K562 (cell line): Measurements from ENCODE around the gene SART3. TPM values are rescaled to one million over a fixed set of nuclear protein-coding genes. Genes with fewer than 3 reads are reported as not detected.

Source experiments
- ATAC-seq: fragments of 200-7000 bp; cut with Tn5 transposase; 3 replicates; pipeline ENCODE4 v1.9.1; 2020; ENCODE audit warnings: moderate library complexity
- BruUV-seq: library from RNA; stranded (reverse); fragments of 400-500 nt; replicated peaks from 2 replicates; lab custom pipeline; 2021; lab: Mats Ljungman, UMichigan
- CTCF ChIA-PET: fragments of 300-600 bp; formaldehyde crosslinking; extraction: SDS; loops from one replicate; lab custom pipeline; 2021; ENCODE audit warnings: low intra/inter-chr PET ratio; lab: Yijun Ruan, JAX
- POLR2A ChIA-PET: fragments of 300-600, 350-650 bp; sonication (Branson Sonifier 250); formaldehyde crosslinking; extraction: SDS; loops from one replicate; lab custom pipeline; 2021; ENCODE audit warnings: antibody characterized with exemption, inconsistent platforms; lab: Yijun Ruan, JAX
- DNase-seq, 4 experiments: peaks; one replicate each; pipeline versions ENCODE4 v3.0.0 to v3.0.0-alpha.2; 2011 to 2018; ENCODE audit warnings: low spot score in 3 of 4, mixed read lengths in 3 of 4; ENCODE audit errors: extremely low read depth in 1 of 4
- FAIRE-seq: peaks from 2 replicates; lab custom pipeline; 2011; peaks lifted over from hg19 to GRCh38; lab: Jason Lieb, UNC
- H2AFZ ChIP-seq: 2 replicates; pipeline ENCODE4 v1.6.0; 2011; ENCODE audit warnings: low read depth, low read length, control low read depth, inconsistent platforms
- H3K27ac ChIP-seq: fragments of 200-600 bp; 3 replicates; pipeline ENCODE4 v1.8.0; 2011; ENCODE audit warnings: low read depth, mild to moderate bottlenecking, control low read depth, inconsistent platforms, low read length, moderate library complexity, mixed read lengths; ENCODE audit errors: extremely low read depth
- H3K27me3 ChIP-seq, 2 experiments: fragments of 300-600 bp in 1 of 2; 2 replicates in 1 of 2; 3 replicates in 1 of 2; pipeline versions ENCODE4 v1.6.0 to v1.8.0; 2011; ENCODE audit warnings: inconsistent platforms in 2 of 2, low read length in 2 of 2, mild to moderate bottlenecking in 1 of 2, mixed read lengths in 1 of 2, moderate library complexity in 1 of 2; ENCODE audit not compliant: control insufficient read depth in 2 of 2, insufficient read depth in 2 of 2
- H3K36me3 ChIP-seq: fragments of 300-600 bp; 3 replicates; pipeline ENCODE4 v1.8.0; 2011; ENCODE audit warnings: mild to moderate bottlenecking, low read length, inconsistent platforms; ENCODE audit not compliant: control insufficient read depth, insufficient read depth
- H3K4me1 ChIP-seq, 2 experiments: fragments of 200-600 bp in 1 of 2; replicated peaks in 1 of 2; 2 replicates in 1 of 2; 3 replicates in 1 of 2; pipeline versions ENCODE4 v1.5.1 to v1.8.0; 2011; ENCODE audit warnings: inconsistent platforms in 2 of 2, low read length in 2 of 2, mild to moderate bottlenecking in 1 of 2, mixed read lengths in 1 of 2, moderate library complexity in 1 of 2; ENCODE audit not compliant: control insufficient read depth in 2 of 2, insufficient read depth in 2 of 2
- H3K4me2 ChIP-seq: 2 replicates; pipeline ENCODE4 v1.6.1; 2011; ENCODE audit warnings: low read length, control low read depth, inconsistent platforms, mixed read lengths; ENCODE audit not compliant: insufficient read depth
- H3K4me3 ChIP-seq: fragments of 200-600 bp; sonication (generic), shearing (Covaris generic); 2 replicates; pipeline ENCODE4 v1.5.1; 2016; ENCODE audit warnings: control low read depth, inconsistent platforms
- H3K79me2 ChIP-seq: fragments of 200-600 bp; 3 replicates; pipeline ENCODE4 v1.8.0; 2011; ENCODE audit warnings: low read length, inconsistent platforms; ENCODE audit not compliant: control insufficient read depth, insufficient read depth
- H3K9ac ChIP-seq, 2 experiments: 2 replicates each; pipeline versions ENCODE4 v1.6.0 to v1.6.1; 2011; ENCODE audit warnings: low read depth in 2 of 2, low read length in 2 of 2, control low read depth in 1 of 2, inconsistent platforms in 1 of 2, mild to moderate bottlenecking in 1 of 2, mixed read lengths in 1 of 2; ENCODE audit not compliant: insufficient read depth in 1 of 2
- H3K9me1 ChIP-seq: one replicate; pipeline ENCODE4 v1.6.0; 2011; ENCODE audit warnings: inconsistent platforms, mild to moderate bottlenecking, low read length, moderate library complexity; ENCODE audit not compliant: control insufficient read depth, insufficient read depth
- H3K9me3 ChIP-seq: replicated peaks from 2 replicates; pipeline ENCODE4 v1.5.1; 2011; ENCODE audit warnings: low read depth, low read length, inconsistent platforms; ENCODE audit not compliant: control insufficient read depth, insufficient read depth
- H4K20me1 ChIP-seq: replicated peaks from 2 replicates; pipeline ENCODE4 v1.6.1; 2011; ENCODE audit warnings: low read length, inconsistent platforms, mixed read lengths; ENCODE audit not compliant: control insufficient read depth, insufficient read depth
- AFF1 ChIP-seq, 2 experiments: fragments of 450-650 bp; IDR thresholded peaks; 2 replicates each; pipeline ENCODE4 v1.6.1; 2018; ENCODE audit warnings: mild to moderate bottlenecking in 2 of 2, low read depth in 1 of 2; ENCODE audit not compliant: partially characterized antibody in 2 of 2
- ARID1B ChIP-seq: fragments of 450-650 bp; IDR thresholded peaks from 2 replicates; pipeline ENCODE4 v1.6.1; 2016; ENCODE audit warnings: antibody characterized with exemption, mild to moderate bottlenecking, inconsistent platforms
- ID3 ChIP-seq, 2 experiments: fragments of 250-450 bp in 1 of 2; fragments of 450-650 bp in 1 of 2; sonication (Bioruptor Pico) in 1 of 2; IDR thresholded peaks; 2 replicates each; pipeline versions ENCODE4 v1.6.1 to v1.8.0; 2016 to 2021; ENCODE audit warnings: mild to moderate bottlenecking in 2 of 2, moderate library complexity in 2 of 2, missing compliant biosample characterization in 1 of 2, missing genetic modification characterization in 1 of 2
- KLF10 ChIP-seq: fragments of 250-450 bp; sonication (Bioruptor Pico); IDR thresholded peaks from 2 replicates; pipeline ENCODE4 v1.6.1; 2021; ENCODE audit warnings: matching md5 sums
- NR0B1 ChIP-seq: fragments of 450-650 bp; IDR thresholded peaks from one replicate; pipeline ENCODE4 v1.6.1; 2018; ENCODE audit warnings: mild to moderate bottlenecking, moderate library complexity; ENCODE audit not compliant: partially characterized antibody
- ZNF24 ChIP-seq: fragments of 450-650 bp; IDR thresholded peaks from 2 replicates; pipeline ENCODE4 v1.6.1; 2016
- ZNF609 ChIP-seq: sonication (generic); formaldehyde crosslinking; IDR thresholded peaks from 2 replicates; pipeline ENCODE4 v1.8.1; 2023; ENCODE audit warnings: missing genetic modification reagents, mild to moderate bottlenecking, borderline replicate concordance
- WGBS: fragments of 100-300 bp; shearing (Covaris generic); methylation state at CpG from one replicate; pipeline ENCODE4 v1.1.6; 2016; ENCODE audit warnings: low coverage, mixed read lengths; ENCODE audit not compliant: insufficient coverage; ENCODE audit errors: missing lambda C conversion rate; 5-methylcytosine and 5-hydroxymethylcytosine counted together
- in situ Hi-C: fragments of 300-500 bp; cut with MboI; formaldehyde crosslinking; loops from 4 replicates; pipeline ENCODE4 v1.15.0; 2018; ENCODE audit warnings: inconsistent platforms, mixed read lengths
- intact Hi-C: fragments of 100-400 bp; cut with micrococcal nuclease; formaldehyde crosslinking; loops from 2 replicates; pipeline ENCODE4 v1.14.2; 2022
- polyA plus RNA-seq, 8 experiments: library from polyadenylated mRNA; depleted of rRNA in 4 of 8; stranded (reverse) in 5 of 8; unstranded in 3 of 8; fragments of >200 nt; fragmentation: Nextera tagmentation in 2 of 8; fragmentation: Illumina TruSeq in 1 of 8; extraction: Ambion mirVana in 2 of 8; extraction: Trizol in 1 of 8; gene quantifications; 2 replicates each; pipeline versions ENCODE4 v1.2.1 to v1.2.3, GENCODE V29; 2011 to 2014; ENCODE audit warnings: inconsistent platforms in 1 of 8, missing spikeins in 1 of 8
- total RNA-seq, 7 experiments: library from RNA; depleted of rRNA in 6 of 7; stranded (reverse); fragments of >200 nt in 6 of 7; fragmentation: Illumina TruSeq in 2 of 7; extraction: Trizol in 2 of 7; gene quantifications; 2 replicates each; pipeline versions ENCODE4 v1.2.1 to v1.2.3, GENCODE V29; 2011 to 2021; ENCODE audit warnings: low replicate concordance in 1 of 7

Gene SART3
- total and polyA plus RNA-seq, 9 of the 15 experiments (the other 6 are each of a cell fraction or from before 2014, with no cell fraction given), result 8.9 to 167 (median 56.7) TPM

- Histone ChIP-seq H3K36me3 (no peaks in the 10 kb centered on the region), H2AFZ (no peak overlapping the region), H3K27ac (no peak overlapping the region), H3K4me3 (no peak overlapping the region), H4K20me1 (no peaks in the 10 kb centered on the region), H3K4me1 (peaks cover 7 to 40% of the 10 kb centered on the region in 2 experiments; a peak in 4 of 5 replicates), H3K79me2 (no peaks in the 10 kb centered on the region), H3K27me3 (no peaks in the 10 kb centered on the region), H3K9ac (no peak overlapping the region), H3K9me1 (no peaks in the 10 kb centered on the region), H3K9me3 (peaks cover 4% of the 10 kb centered on the region; the same call in 1 of the 2 replicates), H3K4me2 (no peak overlapping the region)
- BruUV-seq, result no TSS peak
- CTCF ChIA-PET, result no interaction called here
- in situ Hi-C loops, result no loop called here
- DNase-seq (no peak), FAIRE-seq (no peak), ATAC-seq (no peak)
- intact Hi-C loops, result no loop called here
- POLR2A ChIA-PET, result interaction anchor here (0.7 to 1.4 kb wide), 3 partner anchors 11 to 27 kb away, joined by 3 to 4 read pairs (median 3); no protein-coding TSS in a partner anchor
- WGBS, result 18% methylated on average over 6 of the region's 6 CpGs
- TF ChIP-seq ARID1B, result no peak
- TF ChIP-seq AFF1 (IDR thresholded peaks at IDR 0.05; ENCODE audit: low read depth in 1 of 2, partially characterized antibody in 2 of 2), result no peak
- no peak for TF ChIP-seq ZNF609 (CRISPR knock-in tag)
- TF ChIP-seq ZNF24, result no peak
- TF ChIP-seq KLF10 (CRISPR knock-in tag), result no peak
- TF ChIP-seq ID3 (CRISPR knock-in tag; IDR thresholded peaks at IDR 0.05), result no peak
- TF ChIP-seq ID3 (tag; IDR thresholded peaks at IDR 0.05), result no peak
- TF ChIP-seq NR0B1, result no peak
Measured at GRCh38 chr12:108479364-108480070, 81.5 kb downstream of the SART3 start.
